Activated CD8-positive, alpha-beta memory T cell treated with anti-CD3 and anti-CD28 coated beads, Interleukin-2, amount 50 U/mL, for 48 hours (primary cell): Measurements from ENCODE around the gene VEPH1.

Experiments
- DNase-seq: peaks from one replicate; pipeline ENCODE4 v3.0.0-alpha.2; 2020

The VEPH1 gene

DNA sequence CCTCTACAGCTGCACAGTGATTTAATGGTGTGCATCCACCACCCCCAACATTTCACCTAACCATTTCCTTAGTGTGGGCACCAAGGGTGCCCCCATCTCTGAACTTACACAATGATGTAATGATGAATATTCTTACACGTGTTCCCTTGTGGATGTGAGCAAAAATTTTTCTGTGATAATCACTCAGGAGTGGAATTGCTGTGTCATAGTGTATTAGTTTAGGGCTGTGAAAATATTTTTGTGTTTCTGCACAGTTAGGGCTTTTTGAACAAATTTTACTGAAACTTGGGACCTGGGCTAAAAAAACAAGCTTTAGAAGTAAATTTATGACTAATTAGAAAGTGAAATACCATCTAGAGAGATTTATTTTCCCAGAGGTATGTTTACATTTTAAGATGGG, 208.7 kb downstream of the VEPH1 start:
- no peak for DNase-seq

DNA sequence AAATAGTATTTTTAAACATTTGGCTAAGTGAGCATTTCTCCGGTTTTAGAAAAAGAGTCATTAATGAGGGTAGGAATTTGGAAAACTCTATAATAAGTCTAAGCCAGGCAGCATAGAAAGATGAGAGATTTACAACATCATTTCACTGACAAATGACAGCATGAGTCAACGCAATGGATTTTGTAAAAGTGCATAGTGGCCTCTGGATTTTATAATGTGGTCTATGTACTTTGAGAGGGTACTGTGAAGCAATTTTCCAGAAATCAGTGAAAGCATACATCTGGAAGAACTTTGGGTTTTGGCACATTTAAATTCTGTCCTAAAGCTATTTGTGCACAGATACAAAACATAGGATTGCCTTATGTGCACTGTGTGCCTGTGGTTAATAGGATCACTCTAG, 212.4 kb downstream of the VEPH1 start:
- DNase-seq: no peak

DNA sequence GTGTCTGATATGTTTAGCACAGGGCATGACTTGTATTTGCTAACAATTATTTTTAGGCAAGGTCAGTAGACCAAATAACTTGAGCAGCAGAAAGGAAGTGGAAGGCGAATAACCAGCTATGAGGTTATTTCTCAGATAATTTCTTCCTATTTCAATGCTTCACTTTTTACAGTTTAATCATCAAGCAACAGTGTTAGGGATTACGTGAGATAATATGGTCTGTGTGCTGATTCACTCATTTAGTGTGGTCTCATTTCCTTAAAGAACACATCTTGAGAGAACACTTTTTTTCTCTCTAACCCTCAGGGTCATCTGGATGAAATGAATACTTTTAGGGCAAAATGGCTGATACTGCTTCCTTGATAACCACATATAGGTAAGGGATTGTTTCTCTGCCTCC, 217.2 kb downstream of the VEPH1 start:
- no peak for DNase-seq

DNA sequence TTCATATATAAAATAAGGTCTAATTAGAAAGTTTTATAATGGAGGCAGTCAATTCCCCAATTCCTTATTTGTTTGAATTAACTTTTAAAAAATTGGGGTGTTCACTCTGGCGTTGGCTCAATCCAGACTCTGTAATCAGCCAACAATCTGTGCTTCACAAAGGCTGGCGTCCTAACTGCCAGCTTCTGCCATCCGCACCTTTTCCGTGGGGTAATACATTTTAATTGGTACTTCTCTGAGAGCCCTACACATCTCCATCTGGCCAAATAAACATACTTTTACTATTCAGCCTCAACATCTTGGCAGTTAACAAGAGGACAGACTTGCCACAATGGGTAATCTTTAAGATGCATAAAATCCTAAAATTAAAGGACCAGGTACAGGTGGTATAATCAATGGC, 218.1 kb downstream of the VEPH1 start:
- no peak for DNase-seq

DNA sequence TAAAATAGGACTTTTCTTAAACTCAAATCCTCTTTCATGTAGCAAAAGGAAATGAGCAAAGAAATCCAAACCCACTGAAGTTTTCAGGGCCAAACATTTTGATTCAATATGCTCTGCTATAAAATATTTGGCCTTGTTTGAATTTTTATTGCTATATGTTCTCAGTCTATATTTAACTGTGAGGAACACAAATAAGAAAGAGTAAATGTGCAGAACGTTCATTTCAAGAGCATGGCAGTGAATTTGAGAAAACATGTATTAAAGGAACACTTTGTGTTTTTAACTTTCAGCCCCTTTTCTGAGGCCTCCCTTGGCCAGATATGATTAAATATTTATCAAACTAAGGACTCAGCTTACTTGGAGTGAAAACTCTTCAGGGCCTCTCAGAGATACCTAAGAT, 218.5 kb downstream of the VEPH1 start:
- no peak for DNase-seq

DNA sequence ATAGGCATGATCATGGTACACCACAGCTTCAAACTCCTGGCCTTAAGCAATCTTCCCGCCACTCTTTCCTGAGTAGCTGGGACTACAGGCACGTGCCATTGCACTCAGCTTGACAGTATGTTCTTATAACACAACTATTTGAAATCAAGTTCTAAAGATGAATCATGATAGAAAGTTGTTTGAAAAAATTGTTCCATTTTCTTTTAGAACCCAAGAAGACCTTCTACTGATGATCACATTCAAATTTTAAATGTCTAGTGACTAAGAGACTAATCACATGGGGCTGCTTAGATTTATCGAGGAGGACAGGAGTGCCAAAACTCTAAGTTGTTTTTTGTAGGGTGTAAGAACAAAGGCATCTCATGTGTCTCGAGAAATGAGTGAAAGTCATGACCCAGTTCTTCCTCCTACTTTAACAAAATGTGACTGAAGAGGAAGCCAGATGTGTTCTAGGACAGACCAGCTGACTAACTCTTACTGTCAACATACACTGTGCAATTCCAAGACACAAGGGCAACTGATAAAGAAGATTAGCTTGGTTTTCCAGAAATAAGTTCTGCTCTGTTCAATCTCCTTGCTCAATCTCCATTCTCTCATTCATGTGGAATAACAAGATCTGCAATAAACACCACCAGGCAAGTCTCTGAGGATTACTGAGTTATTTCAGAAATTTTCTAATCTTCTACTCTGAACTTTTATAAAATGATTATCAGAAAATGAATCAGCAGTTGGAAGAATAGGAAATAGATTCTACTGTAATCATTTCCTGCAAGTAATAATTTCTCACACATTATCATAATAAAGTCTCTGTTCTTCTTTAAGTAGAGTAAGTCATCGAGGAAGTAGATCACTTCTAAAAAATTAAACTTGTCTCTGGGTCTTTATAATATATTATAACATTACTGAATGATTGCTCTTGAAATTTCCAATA, 220.7 kb downstream of the VEPH1 start:
- DNase-seq: no peak

DNA sequence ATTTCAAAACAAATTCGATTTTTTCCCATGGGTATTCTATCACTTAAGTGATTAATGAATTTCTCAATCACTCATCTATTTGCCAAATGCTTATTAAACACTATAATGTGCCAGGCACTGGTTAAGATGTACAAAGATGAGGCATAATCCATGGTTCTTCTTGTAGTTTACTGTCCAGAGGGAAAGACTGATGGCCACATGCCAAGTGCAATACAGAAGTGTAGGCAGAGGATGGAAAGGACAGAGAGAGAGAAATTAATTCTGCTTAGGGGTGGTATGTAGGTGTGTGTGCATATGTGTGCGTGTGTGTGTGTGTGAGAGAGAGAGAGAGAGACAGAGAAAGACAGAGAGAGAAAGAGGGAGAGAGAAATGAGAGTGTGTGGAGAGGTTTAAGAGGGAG, 222.4 kb downstream of the VEPH1 start:
- DNase-seq: no peak

DNA sequence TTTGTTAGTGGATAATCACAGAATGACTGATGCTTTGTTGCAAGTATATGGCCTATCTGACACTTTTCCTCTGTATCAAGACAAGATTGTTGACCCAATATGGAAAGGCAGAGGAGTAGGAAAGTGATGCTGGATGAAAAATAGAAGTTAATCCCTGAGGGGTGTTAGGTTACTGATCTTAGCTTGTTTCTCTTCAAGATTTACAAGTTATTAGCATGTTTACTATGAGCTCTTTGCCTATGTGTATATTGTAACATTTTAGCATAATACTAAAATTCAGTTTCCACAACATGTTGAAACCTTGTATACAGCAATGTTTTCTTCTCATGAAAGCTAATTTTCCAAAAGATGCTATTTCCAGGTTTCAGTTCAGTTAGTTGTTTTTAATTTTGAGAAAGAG, 222.9 kb downstream of the VEPH1 start:
- DNase-seq: no peak

DNA sequence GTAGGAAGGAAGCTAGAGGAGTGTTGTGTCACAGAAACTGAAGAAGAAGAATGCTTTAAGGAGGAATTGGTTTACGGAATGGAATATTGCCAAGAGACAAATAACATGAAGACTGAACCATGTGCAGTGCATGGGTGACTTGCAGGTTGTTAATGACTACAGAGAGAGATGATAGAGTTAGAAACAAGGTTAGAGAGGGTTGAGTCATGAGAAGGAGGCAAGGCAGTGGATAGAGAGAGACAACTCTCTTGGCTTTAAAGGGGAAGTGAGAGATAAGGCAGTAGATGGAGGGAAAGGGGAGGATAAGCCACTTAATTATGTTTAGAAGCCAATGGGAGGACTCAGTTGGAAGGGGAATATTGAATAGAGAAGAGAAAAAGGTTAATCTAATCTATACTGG, 224.0 kb downstream of the VEPH1 start:
- no peak for DNase-seq

DNA sequence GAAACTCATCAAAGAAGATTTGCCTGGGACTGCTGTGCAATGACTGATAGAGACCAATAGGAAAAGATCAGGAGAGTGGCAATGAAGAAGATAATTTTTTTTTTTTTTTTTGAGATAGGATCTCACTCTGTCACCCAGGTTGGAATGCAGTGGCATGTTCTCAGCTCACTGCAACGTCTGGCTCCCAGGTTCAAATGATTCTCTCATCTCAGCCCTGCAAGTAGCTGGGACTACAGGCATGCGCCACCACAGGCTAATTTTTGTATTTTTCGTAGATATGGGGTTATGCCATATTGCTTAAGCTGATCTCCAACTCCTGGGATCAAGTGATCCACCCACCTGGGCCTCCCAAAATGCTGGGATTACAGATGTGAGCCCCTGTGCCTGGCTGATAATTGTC, 226.4 kb downstream of the VEPH1 start:
- DNase-seq: no peak

DNA sequence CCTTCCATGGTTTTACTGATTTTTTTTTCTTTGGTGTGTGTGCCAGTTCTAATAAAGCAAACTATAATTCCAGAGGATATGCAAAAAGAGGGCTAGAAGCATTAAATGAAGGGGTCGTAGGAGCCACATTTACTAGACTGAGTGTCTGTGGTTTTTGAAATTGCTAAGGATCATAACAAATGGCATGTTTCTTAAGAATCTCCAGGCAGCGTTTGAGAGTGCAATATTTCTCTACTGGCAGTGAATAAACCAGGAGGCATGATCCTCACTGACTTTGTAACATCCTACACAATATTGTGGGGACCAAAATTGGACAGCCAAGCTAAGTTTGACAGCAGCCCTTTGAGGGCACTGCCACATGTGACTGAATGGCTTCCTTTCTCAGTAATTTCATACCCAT, 227.4 kb downstream of the VEPH1 start:
- no peak for DNase-seq

DNA sequence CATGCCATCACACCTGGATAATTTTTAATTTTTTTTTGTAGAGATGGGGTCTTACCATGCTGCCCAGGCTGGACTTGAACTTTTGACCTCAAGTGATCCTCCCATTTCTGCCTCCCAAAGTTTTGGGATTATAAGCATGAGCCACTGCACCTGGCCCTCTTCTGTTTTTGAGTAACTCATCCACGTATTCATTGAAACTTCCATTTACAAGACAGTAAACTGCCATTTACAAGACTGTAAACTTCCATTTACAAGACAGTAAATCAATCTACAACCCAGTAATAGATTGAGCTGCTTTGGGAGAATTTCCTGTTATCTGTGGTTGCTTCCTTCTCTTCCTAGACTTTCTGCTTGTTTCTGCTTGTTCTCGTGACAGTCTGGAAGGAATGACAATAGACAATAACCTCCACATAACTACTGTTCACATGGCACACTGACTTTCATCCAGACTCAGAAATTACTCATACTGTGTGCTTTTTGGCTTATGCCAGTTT, 228.5 kb downstream of the VEPH1 start:
- no peak for DNase-seq

DNA sequence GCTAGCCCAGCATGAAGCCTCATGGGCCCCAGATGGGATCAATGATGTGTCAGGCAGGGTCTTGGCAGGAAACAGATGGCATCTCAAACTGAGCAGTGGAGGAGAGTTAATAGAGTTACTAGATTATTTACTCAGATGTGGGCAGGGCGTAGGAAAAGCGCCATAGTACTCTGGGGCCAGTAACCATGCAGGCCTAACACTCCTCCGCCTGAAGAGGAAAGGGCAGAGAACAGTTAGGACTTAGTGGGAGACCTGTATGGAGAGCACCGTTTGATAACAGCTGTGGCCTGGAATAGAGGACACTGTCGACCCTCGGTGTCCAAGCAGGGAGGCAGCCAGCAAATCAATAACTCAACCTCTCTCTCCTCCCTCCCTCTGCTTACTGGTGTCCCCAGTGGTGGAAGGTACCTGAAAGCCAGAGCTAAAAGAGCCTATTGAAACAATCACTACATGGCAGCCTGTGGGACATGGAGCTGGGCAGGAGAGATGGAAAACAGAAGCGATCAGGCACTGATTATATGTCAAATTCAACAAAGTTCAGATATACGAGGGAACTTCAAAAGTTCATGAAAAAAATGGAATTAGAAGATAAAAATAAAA, 231.8 kb downstream of the VEPH1 start:
- DNase-seq: no peak

DNA sequence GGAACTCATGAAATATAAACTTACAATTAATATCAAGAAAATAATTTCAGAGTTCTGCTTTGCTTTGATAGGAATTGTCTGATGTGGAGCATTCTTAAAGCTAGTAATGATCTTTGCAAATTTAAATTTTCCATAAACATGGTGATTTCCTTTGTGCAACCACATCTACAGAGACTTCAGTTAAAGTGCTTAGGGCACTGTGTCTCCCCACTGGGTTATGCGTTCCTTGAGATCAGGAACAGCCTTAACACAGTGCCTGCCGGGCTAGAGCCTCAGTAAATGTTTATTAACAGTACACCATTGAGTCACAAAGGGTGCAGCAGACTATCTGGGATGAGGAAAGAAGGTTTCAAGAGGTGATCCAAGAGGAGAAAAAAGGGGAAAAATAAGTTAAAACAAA, 235.2 kb downstream of the VEPH1 start:
- DNase-seq: no peak

DNA sequence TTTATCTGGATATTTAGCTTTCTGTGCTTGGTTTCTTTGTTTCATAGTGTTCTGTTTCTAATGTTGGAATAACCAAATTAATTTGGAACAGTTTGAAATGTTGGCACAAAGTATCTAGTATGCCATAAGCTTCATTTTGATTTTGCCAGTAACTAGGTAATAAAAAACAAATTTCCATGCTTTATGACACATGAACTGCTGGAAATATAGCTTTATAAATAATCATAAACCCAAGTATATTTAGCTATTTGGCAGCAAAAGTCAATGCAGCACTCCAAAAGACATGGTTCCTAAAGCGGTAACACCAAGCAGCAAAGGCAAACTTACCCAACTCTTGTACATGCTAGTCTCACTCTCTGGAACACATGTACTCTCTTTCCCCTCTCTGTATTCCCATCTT, 237.3 kb downstream of the VEPH1 start:
- DNase-seq: no peak

DNA sequence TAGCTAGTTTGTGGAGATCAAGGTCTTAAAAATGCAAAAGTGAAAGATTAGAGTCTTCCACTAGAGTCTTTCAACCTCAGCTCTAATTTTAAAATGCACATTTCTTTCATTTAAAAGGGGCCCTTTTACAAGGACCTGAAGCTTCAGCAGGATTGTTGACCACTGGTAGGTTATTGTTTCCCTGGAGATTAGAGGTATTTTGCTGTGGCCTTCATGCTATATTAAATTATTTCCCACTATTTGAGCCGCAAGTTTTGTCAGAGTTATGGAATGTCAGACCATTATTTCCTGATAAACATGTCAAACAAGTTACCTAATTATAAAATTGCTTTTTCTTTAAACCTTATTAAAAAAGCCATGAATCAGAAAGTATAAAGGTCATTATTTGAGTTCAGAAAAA, 240.2 kb downstream of the VEPH1 start:
- no peak for DNase-seq

DNA sequence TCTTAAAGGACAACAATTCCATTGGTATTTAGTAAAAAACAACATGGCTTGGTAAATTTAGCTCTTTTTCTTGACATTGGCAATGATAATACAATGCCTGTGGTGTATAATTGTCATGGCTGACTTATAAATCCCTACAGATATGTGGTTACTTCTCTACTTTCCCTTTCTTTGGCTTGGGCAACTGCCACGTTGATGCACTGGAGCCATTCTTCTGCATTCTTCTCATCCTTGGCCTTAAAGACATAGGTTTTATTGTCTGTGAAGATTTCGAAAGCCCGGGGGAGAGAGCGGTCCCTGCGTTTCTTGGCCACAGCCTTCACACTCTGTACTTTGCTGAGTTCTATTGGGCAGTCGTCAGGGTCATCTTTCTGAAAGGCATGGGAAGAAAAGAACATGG, 242.2 kb downstream of the VEPH1 start:
- DNase-seq: no peak

DNA sequence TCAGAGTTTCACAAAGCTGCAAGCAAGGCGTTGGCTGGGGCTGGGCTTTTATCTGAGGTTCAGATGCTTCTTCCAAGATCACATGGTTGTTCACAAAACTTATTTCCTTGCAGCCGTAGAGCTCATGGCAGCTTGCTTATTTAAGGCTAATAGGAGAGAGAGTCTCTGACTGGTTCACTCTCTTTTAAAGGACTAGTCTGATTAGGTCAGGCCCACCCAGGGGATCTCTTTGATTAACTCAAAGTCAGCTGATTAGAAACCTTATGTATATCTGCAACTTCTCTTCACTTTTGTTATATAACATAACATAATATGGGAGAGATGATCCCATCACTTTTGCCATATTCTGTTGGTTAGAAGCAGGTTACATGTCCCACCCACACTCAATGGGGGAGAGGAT, 243.4 kb downstream of the VEPH1 start:
- DNase-seq: no peak

DNA sequence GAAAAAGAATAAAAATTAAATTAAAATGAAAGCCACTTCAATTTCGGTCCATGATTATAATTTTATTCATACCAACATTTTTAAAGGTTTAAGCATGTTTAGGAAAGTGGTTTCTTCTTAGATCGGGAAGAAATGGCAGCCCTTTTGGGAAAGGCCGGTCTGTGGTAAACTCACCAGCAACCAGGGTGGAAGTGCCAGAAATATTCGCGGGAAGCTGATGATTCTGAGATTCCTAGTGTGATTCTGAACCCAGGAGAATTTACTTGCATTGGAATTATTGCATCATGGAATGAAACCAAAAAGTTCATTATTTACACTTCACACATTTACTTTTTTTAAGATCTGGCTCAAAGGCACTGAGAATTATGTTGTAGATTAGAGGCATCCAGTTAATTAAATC, 246.1 kb downstream of the VEPH1 start:
- no peak for DNase-seq

DNA sequence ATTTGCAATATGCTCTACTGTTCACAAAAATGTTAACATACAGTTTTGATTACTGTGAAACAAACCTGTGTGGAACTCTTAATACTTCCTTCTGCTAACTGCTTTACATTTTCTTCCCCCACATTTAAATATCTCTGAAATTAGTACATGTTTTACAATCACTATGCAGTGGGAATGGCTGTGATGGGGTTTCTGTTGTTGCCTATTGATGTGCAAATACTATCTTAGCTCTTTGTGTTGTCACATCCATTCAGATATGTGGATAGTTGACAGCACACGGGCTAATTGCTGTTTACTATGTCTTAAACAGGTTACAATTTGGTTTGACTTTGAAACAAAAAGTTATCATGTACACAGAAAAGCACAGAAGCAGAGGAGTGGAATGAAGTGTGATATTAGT, 247.4 kb downstream of the VEPH1 start:
- no peak for DNase-seq

DNA sequence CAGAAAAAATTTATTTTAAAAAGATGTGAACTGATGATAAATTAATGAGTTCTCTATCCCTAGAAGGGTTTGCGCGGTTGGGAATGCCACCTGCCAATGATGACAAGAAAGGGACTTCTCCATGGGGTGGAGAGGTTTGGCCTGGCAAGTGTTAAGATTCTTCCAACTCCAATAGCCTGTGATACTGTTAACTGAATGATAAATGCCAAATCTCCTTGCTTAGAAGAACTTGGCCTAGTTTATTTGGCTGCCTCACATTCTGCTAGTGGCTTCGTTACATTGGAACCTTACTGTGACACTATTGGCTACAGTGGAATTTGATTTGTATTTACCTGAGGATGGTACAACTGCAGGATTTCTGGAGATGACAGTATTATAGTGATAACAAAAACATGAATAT, 251.5 kb downstream of the VEPH1 start:
- no peak for DNase-seq

DNA sequence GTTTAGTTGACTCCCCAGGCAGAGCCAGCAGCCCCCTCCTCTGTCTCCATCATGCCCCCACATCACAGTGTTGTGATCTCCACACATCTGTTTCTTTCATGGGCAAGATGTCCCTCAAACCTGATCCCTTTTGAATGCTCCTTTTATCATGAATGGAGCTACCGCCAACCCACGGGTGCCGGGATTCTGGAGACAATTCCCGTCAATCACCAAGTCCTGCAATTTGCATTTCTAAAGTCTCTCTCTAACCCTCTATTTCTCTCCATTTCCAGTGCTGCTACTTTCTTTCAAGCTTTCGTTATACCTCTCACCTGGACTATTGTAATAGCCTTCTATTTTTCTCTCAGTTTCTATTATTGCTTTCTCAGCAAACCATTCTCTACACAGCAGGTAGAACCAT, 253.6 kb downstream of the VEPH1 start:
- DNase-seq: no peak

DNA sequence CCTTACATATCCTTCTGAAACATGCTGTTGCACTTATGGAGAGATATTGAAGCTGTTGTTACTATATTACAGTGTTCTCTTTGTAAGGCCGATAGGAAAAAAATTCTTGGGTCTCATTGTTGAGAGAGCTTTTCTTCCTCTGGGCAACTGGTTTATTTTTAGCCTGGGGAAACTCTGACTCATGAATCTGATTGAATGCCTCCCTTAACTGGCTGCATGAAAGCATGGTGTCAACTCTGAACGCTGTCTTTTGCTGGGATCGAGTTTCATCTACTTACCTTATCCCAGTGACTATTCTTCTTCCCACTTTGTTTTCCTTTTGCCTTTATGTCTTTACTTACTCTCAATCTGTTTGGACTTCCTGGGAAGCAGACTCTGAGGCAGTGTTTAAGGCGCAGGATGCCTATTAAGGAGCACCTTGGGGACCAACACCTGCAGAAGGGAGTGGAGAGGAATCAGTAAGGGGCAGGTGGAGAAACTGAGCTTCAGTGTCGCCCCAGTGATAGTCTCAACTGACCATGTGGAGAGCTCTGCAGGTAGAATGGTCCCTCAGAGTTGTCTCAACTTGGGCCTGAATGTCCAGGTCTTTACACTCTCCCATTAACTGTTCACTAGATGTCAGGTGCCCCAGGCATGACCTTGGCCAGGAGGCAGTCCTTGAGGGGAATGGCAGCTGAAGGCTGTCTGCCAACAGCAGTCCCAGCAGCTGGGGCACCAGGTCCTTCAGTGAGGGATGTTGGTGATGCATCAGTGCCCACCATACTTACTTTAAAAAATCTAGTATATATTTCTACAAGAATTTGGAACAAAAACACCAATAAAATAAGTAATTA, 254.4 kb downstream of the VEPH1 start:
- DNase-seq: no peak

DNA sequence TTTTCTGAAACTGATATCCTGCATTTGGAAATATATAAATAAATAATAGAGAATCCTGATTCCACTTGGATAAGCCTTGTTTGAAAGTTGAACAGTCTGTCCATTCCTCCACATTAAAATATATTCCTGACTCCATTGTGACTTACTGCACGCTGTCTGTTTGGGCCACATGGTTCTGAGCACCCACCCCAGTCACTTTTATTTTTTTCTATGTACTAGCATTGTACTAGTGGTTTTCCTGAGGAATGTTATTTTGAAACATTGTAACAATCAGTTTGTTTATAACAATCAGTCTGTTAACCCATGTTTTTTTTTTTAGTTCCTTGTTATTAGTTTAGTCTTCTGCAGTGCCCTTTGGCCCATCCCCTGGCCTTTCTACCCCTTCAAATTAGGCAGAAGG, 255.8 kb downstream of the VEPH1 start:
- DNase-seq: no peak
